IMR-90 (cell line): ENCODE data around the gene DLGAP4. TPM values are rescaled to one million over a fixed set of nuclear protein-coding genes. Genes with fewer than 3 reads are reported as not detected.

ENCODE experiments used
- ATAC-seq: fragments of 200-7000 bp; cut with Tn5 transposase; 2 replicates; pipeline ENCODE4 v1.9.1; 2020; ENCODE audit warnings: low read depth, mild to moderate bottlenecking, moderate library complexity
- BruUV-seq: library from RNA; stranded (reverse); fragments of 400-500 nt; replicated peaks from 2 replicates; lab custom pipeline; 2021; lab: Mats Ljungman, UMichigan
- CTCF ChIA-PET: fragments of 300-600 bp; formaldehyde crosslinking; extraction: SDS; loops from one replicate; lab custom pipeline; 2021; ENCODE audit warnings: antibody characterized with exemption; lab: Yijun Ruan, JAX
- POLR2A ChIA-PET: fragments of 300-600 bp; sonication (Branson Sonifier 250); formaldehyde crosslinking; loops from one replicate; lab custom pipeline; 2022; ENCODE audit warnings: antibody characterized with exemption; ENCODE audit not compliant: unreplicated experiment; lab: Charles Lee
- DNase-seq: peaks from one replicate; pipeline ENCODE4 v3.0.0; 2013
- H2AFZ ChIP-seq: replicated peaks from 2 replicates; pipeline ENCODE3; 2013; ENCODE audit warnings: low read length, mild to moderate bottlenecking; ENCODE audit not compliant: poor library complexity
- H2AK5ac ChIP-seq: 2 replicates; pipeline ENCODE4 v1.6.1; 2013; ENCODE audit warnings: low read depth, low read length, inconsistent platforms
- H2AK9ac ChIP-seq: replicated peaks from 2 replicates; pipeline ENCODE3; 2013; ENCODE audit warnings: mild to moderate bottlenecking, low read depth, low read length, moderate library complexity; ENCODE audit not compliant: poor library complexity
- H2BK120ac ChIP-seq: 2 replicates; pipeline ENCODE4 v1.6.1; 2013; ENCODE audit warnings: low read depth, low read length, inconsistent platforms
- H2BK15ac ChIP-seq: 3 replicates; pipeline ENCODE4 v1.6.1; 2013; ENCODE audit warnings: low read depth, low read length, inconsistent platforms
- H2BK20ac ChIP-seq: 2 replicates; pipeline ENCODE4 v1.6.1; 2013; ENCODE audit warnings: low read depth, mild to moderate bottlenecking, inconsistent platforms, low read length, moderate library complexity
- H2BK5ac ChIP-seq: 2 replicates; pipeline ENCODE4 v1.6.1; 2013; ENCODE audit warnings: mild to moderate bottlenecking, low read depth, low read length, inconsistent platforms; ENCODE audit not compliant: poor library complexity, severe bottlenecking
- H3K14ac ChIP-seq: replicated peaks from 2 replicates; pipeline ENCODE4 v1.6.1; 2013; ENCODE audit warnings: low read depth, low read length, inconsistent platforms
- H3K18ac ChIP-seq: 2 replicates; pipeline ENCODE4 v1.6.1; 2013; ENCODE audit warnings: low read depth, low read length, control low read depth
- H3K23ac ChIP-seq: 2 replicates; pipeline ENCODE4 v1.6.1; 2013; ENCODE audit warnings: low read depth, low read length, inconsistent platforms
- H3K27ac ChIP-seq: 2 replicates; pipeline ENCODE4 v1.5.1; 2013; ENCODE audit warnings: mild to moderate bottlenecking, control low read depth, low read length; ENCODE audit not compliant: insufficient read depth
- H3K27me3 ChIP-seq: 2 replicates; pipeline ENCODE4 v1.6.1; 2013; ENCODE audit warnings: low read length; ENCODE audit not compliant: control insufficient read depth, insufficient read depth
- H3K36me3 ChIP-seq: 2 replicates; pipeline ENCODE4 v1.6.1; 2013; ENCODE audit warnings: low read length, mixed read lengths; ENCODE audit not compliant: control insufficient read depth, insufficient read depth
- H3K4ac ChIP-seq: 2 replicates; pipeline ENCODE4 v1.6.1; 2013; ENCODE audit warnings: low read depth, low read length, inconsistent platforms
- H3K4me1 ChIP-seq: 2 replicates; pipeline ENCODE4 v1.6.1; 2013; ENCODE audit warnings: low read length, mixed read lengths; ENCODE audit not compliant: control insufficient read depth, insufficient read depth
- H3K4me2 ChIP-seq: 2 replicates; pipeline ENCODE4 v1.6.1; 2013; ENCODE audit warnings: low read depth, mild to moderate bottlenecking, control low read depth, low read length, moderate library complexity
- H3K4me3 ChIP-seq: 2 replicates; pipeline ENCODE4 v1.5.1; 2013; ENCODE audit warnings: low read depth, mild to moderate bottlenecking, control low read depth, low read length, moderate library complexity; ENCODE audit not compliant: insufficient read depth
- H3K56ac ChIP-seq: 2 replicates; pipeline ENCODE4 v1.6.1; 2013; ENCODE audit warnings: low read length, inconsistent platforms; ENCODE audit not compliant: insufficient read depth; ENCODE audit errors: extremely low read depth
- H3K79me1 ChIP-seq, 2 experiments: 2 replicates each; pipeline ENCODE4 v1.6.1; 2013; ENCODE audit warnings: low read length in 2 of 2, inconsistent platforms in 1 of 2, low read depth in 1 of 2
- H3K9ac ChIP-seq: 2 replicates; pipeline ENCODE4 v1.6.1; 2013; ENCODE audit warnings: low read depth, low read length, control low read depth
- H3K9me1 ChIP-seq: 2 replicates; pipeline ENCODE4 v1.6.1; 2013; ENCODE audit warnings: low read length, inconsistent platforms; ENCODE audit not compliant: insufficient read depth
- H3K9me3 ChIP-seq: 2 replicates; pipeline ENCODE4 v1.6.1; 2013; ENCODE audit warnings: low read length; ENCODE audit not compliant: control insufficient read depth, insufficient read depth
- H4K20me1 ChIP-seq: 2 replicates; pipeline ENCODE4 v1.6.1; 2013; ENCODE audit warnings: low read length, inconsistent platforms; ENCODE audit not compliant: insufficient read depth
- H4K5ac ChIP-seq: 2 replicates; pipeline ENCODE4 v1.6.1; 2013; ENCODE audit warnings: mild to moderate bottlenecking, low read depth, low read length, control low read depth
- H4K8ac ChIP-seq, 2 experiments: 2 replicates each; pipeline ENCODE4 v1.6.1; 2013; ENCODE audit warnings: low read depth in 2 of 2, low read length in 2 of 2, control low read depth in 1 of 2, inconsistent platforms in 1 of 2
- H4K91ac ChIP-seq: 2 replicates; pipeline ENCODE4 v1.6.1; 2013; ENCODE audit warnings: low read depth, low read length, inconsistent platforms; ENCODE audit not compliant: insufficient read depth
- BHLHE40 ChIP-seq: fragments of 150-350 bp; IDR thresholded peaks from 2 replicates; pipeline ENCODE4 v1.6.1; 2016; ENCODE audit warnings: mild to moderate bottlenecking, low read depth, low read length
- CEBPB ChIP-seq: IDR thresholded peaks from 2 replicates; pipeline ENCODE4 v1.6.1; 2012; ENCODE audit warnings: low read depth, low read length, improper control_type of control experiment
- FOS ChIP-seq: fragments of 150-350 bp; IDR thresholded peaks from 2 replicates; pipeline ENCODE4 v1.6.1; 2016; ENCODE audit warnings: low read depth, low read length
- MAZ ChIP-seq: IDR thresholded peaks from 2 replicates; pipeline ENCODE4 v1.6.1; 2012; ENCODE audit warnings: low read depth, mild to moderate bottlenecking, low read length, improper control_type of control experiment, moderate library complexity, borderline replicate concordance
- RCOR1 ChIP-seq: IDR thresholded peaks from 2 replicates; pipeline ENCODE4 v1.6.1; 2012; ENCODE audit warnings: mild to moderate bottlenecking, low read length, improper control_type of control experiment; ENCODE audit not compliant: insufficient replicate concordance
- SMC3 ChIP-seq: fragments of 150-350 bp; IDR thresholded peaks from 2 replicates; pipeline ENCODE4 v1.6.1; 2016; ENCODE audit warnings: low read depth, mild to moderate bottlenecking, antibody characterized with exemption, low read length, moderate library complexity
- WGBS, 2 experiments: methylation state at CpG; one replicate each; pipeline versions ENCODE4 v1.1.5 to v1.1.7; 2013; ENCODE audit warnings: missing lambda C conversion rate in 2 of 2; ENCODE audit not compliant: insufficient read length in 1 of 2; ENCODE audit errors: extremely low coverage in 2 of 2; 5-methylcytosine and 5-hydroxymethylcytosine counted together
- dilution Hi-C: fragments of 300-500 bp; cut with HindIII; formaldehyde crosslinking; loops from one replicate; pipeline ENCODE4 v1.14.3; 2018; ENCODE audit warnings: low sequenced_read_pairs; ENCODE audit not compliant: unreplicated experiment
- in situ Hi-C: fragments of 300-500 bp; cut with MboI; formaldehyde crosslinking; loops from 3 replicates; pipeline ENCODE4 v1.14.3; 2019; ENCODE audit warnings: low sequenced_read_pairs, inconsistent platforms, mixed read lengths
- intact Hi-C: fragments of 100-400 bp; cut with micrococcal nuclease; formaldehyde crosslinking; loops from 2 replicates; pipeline ENCODE4 v1.10.0; 2022
- polyA plus RNA-seq, 3 experiments: library from polyadenylated mRNA; depleted of rRNA; stranded (reverse); fragments of >200 nt; gene quantifications; 2 replicates each; pipeline ENCODE4 v1.2.3, GENCODE V29; 2012; ENCODE audit warnings: low replicate concordance in 1 of 3
- total RNA-seq: library from RNA; depleted of rRNA; stranded (reverse); fragments of >200 nt; gene quantifications from 2 replicates; pipeline ENCODE4 v1.2.3, GENCODE V29; 2012

DLGAP4 gene
- total and polyA plus RNA-seq, 2 of the 4 experiments (the other 2 are of a cell fraction), result 32.3 to 73.2 TPM

DNA sequence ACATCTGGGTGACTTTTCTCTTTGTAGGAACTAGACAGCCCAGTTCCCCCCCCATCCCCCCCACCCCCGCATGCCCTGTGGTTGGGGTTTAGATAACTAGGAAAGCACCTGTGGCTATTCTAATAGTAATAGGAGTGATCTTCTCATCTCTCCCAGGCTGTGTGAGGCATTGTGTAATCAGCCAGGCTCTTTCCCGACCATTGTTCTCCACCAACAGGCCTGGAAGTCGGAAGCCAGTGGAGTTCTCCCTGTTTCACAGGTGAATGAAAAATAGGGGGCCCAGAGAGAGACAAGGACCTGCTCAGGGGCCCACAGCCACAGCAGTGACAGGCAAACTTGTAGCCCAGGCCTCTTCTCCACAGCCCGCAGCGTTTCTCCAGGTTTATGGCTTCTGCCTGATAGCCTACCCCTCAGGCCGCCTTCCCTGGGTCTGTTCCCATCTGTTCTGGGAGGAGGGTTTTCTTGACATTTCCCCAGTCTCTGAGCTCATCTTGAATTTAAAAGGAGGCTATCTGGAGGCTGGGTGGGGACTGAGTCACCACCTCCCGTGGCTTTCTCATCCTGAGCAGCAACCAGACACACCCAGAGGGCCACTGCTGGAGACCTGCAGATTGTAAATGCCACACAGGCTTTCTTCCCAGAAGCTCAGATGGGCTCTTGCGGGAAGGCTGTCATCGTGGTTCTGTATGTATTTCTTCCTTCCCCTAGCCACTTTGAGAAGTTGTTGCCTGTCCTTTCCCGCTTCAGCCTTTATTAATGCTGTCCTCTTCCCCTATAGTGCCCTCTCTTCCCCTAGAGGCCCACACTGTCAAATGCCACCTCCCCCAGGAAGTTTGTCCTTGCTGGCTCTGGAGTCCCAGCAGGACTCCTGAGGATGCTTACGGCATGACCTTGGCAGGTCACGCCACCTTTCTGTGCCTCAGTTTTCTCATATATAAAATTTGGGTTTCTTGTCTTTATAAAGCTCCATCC is 159.3 kb downstream of the DLGAP4 start:
- Histone ChIP-seq H2BK15ac (no peak overlapping the region), H4K8ac (no peak overlapping the region), H2BK5ac (peak overlapping the region; percentile 51), H2AK5ac (peak overlapping the region; percentile 84; the same call in 1 of the 2 replicates), H4K91ac (peak overlapping the region; percentile 33), H3K4me2 (peak overlapping the region; percentile 44), H3K9me1 (peaks cover 45% of the 10 kb centered on the region), H3K79me1 (peaks cover 2 to 70% of the 10 kb centered on the region in 2 experiments; a peak in 3 of 4 replicates), H4K20me1 (peaks cover 80% of the 10 kb centered on the region), H2AFZ (no peak overlapping the region), H3K9me3 (no peaks in the 10 kb centered on the region), H3K14ac (peak overlapping the region; percentile 54; the same call in 1 of the 2 replicates), H3K56ac (no peak overlapping the region), H3K36me3 (peaks cover 9% of the 10 kb centered on the region; the same call in 1 of the 2 replicates), H3K27ac (peak overlapping the region; percentile 8; the same call in 1 of the 2 replicates), H2BK120ac (0 out of 2 replicates have a peak overlapping the region, but pooled peaks have one; percentile 17), H3K23ac (peak overlapping the region; percentile 2; the same call in 1 of the 2 replicates), H3K9ac (peak overlapping the region; percentile 18; the same call in 1 of the 2 replicates), H3K4me1 (peaks cover 42% of the 10 kb centered on the region), H2BK20ac (no peak overlapping the region), H4K5ac (no peak overlapping the region), H3K27me3 (no peaks in the 10 kb centered on the region), H2AK9ac (peak overlapping the region; percentile 7), H3K4me3 (no peak overlapping the region), H3K4ac (peak overlapping the region; percentile 48; the same call in 1 of the 2 replicates), H3K18ac (no peak overlapping the region)
- ChIA-PET POLR2A (interaction anchor here (1.4 kb wide), 1 partner anchor 85 kb away, joined by 5 read pairs; no protein-coding TSS in a partner anchor), CTCF (no interaction called here)
- DNase-seq (peak; percentile 88), ATAC-seq (peak; percentile 3; the same call in 1 of the 2 replicates)
- WGBS, 2 experiments, result 80% methylated on average over 1 of the region's 12 CpGs; no CpG with 5 or more reads in 1 of the 2 experiments
- dilution Hi-C loops, result no loop called here
- TF ChIP-seq FOS (0 out of 2 replicates have a peak, but pooled peaks have one; percentile 36), BHLHE40 (0 out of 2 replicates have a peak, but pooled peaks have one; percentile 11), MAZ (peak; percentile 27; the same call in 1 of the 2 replicates), RCOR1 (no peak), SMC3 (0 out of 2 replicates have a peak, but pooled peaks have one; percentile 5), CEBPB (peak; percentile 75)
- intact Hi-C loops, result no loop called here
- in situ Hi-C loops, result no loop called here
- BruUV-seq, result no TSS peak
